Measurements from ENCODE around the gene HIGD1B. TPM values are rescaled to one million over a fixed set of nuclear protein-coding genes. Genes with fewer than 3 reads are reported as not detected.
A peak's percentile ranks its signal among the peaks of the same experiment; 100 is the strongest.

The HIGD1B gene
- total and polyA plus RNA-seq, 2 donors (not counting 3 experiments of a cell fraction or from before 2014, with no cell fraction given), result not detected

DNA sequence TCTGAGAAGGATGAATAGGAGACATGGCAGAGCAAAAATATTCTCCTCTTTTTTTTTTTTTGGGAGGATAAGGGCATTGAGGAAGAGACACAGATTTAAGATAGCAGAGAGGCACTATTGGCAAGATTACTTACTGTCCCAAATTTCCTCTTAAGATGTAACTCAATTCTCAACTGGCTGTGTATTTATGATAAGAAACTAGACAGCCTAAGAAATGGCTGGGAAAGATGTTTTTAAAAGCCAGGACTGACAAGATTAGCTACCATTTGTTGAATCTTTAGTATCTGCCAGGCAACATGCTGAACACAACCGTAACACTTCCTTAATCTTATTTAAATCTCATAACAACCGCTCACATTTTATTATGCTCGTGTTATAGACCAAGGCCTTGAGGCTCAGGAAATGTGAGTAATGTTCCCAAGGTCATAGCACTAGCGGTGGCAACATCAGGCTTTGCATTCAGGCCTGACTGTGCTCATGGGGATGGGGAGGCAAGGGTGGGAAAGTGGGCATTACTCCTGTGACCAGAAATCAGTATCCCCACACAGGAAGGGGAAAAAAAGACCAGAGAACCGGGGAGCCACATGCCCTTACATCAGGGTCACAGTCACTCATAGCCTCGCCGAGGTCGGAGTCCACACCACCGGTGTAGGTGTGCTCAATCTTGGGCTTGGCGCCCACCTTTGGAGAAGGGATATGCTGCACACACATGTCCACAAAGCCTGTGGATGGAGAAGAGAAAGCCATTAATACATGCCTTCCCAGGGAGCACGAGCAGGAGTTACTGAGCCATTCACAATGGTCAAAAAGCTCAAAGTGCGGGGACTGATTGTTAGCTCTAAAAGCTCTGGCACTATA, 15.6 kb downstream of the HIGD1B start:
- CTCF ChIA-PET, result interaction anchor here (1.0 to 16.1 kb wide), 10 partner anchors 10 to 126 kb away, joined by 3 to 368 read pairs (median 4); no protein-coding TSS in a partner anchor
- no peaks in the 10 kb centered on the region for H4K20me1 ChIP-seq (replicated peaks; ENCODE audit: control insufficient read depth, extremely low read depth, insufficient read depth, low read length)
- peaks cover 14% of the 10 kb centered on the region for H3K4me1 ChIP-seq (ENCODE audit: control insufficient read depth, extremely low read depth, insufficient read depth, low read length)
- no peaks in the 10 kb centered on the region for H3K27me3 ChIP-seq (ENCODE audit: control insufficient read depth in 2 of 2, insufficient read depth in 2 of 2, low read length in 2 of 2)
- no peaks in the 10 kb centered on the region for H3K79me2 ChIP-seq (ENCODE audit: control insufficient read depth, insufficient read depth, low read length)
- no peak overlapping the region for H3K9ac ChIP-seq (replicated peaks; ENCODE audit: extremely low read depth, insufficient read depth, low read length)
- TF ChIP-seq, protein P1, sequence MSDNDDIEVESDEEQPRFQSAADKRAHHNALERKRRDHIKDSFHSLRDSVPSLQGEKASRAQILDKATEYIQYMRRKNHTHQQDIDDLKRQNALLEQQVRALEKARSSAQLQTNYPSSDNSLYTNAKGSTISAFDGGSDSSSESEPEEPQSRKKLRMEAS (IDR thresholded peaks at IDR 0.05; ENCODE audit: insufficient read depth, insufficient read length), result no peak
- TF ChIP-seq GATA2 (IDR thresholded peaks at IDR 0.05; ENCODE audit: insufficient read depth, insufficient read length, low read depth, low read length) (peak; percentile 21), JUN (IDR thresholded peaks at IDR 0.05; ENCODE audit: borderline replicate concordance, insufficient read depth, insufficient read length, low read depth) (peak; percentile 52), CTCF (IDR thresholded peaks at IDR 0.05; ENCODE audit: extremely low read depth in 1 of 2, insufficient read depth in 1 of 2, low read depth in 1 of 2, low read length in 2 of 2) (no peak), FOS (IDR thresholded peaks at IDR 0.05; ENCODE audit: borderline replicate concordance, insufficient read depth, low read length) (no peak), POLR2A (IDR thresholded peaks at IDR 0.05; ENCODE audit: low read depth, low read length) (no peak), POLR2AphosphoS5 (IDR thresholded peaks at IDR 0.05; ENCODE audit: insufficient read depth, low read depth, low read length) (no peak), EZH2 (IDR thresholded peaks at IDR 0.05; ENCODE audit: borderline replicate concordance, low read depth, low read length, severe bottlenecking) (no peak), MYC (IDR thresholded peaks at IDR 0.05; ENCODE audit: low read depth, low read length) (no peak)
- BruUV-seq (replicated peaks), result no TSS peak
- H3K9me1 ChIP-seq (replicated peaks; ENCODE audit: control insufficient read depth, extremely low read depth, insufficient read depth, low read length), result no peaks in the 10 kb centered on the region
- peaks cover 21 to 36% of the 10 kb centered on the region in 2 experiments for H3K36me3 ChIP-seq (ENCODE audit: control insufficient read depth in 2 of 2, extremely low read depth in 1 of 2, insufficient read depth in 2 of 2, low read length in 2 of 2)
- no peak overlapping the region for H2AFZ ChIP-seq (ENCODE audit: low read depth, low read length)
- no peaks in the 10 kb centered on the region for H3K9me3 ChIP-seq (replicated peaks; ENCODE audit: control insufficient read depth, insufficient read depth, low read length)
- DNase-seq (ENCODE audit: low read depth, low spot score) (peak; percentile 86), FAIRE-seq (peak; percentile 64)
- intact Hi-C loops (cut with micrococcal nuclease), result no loop called here
- no peak overlapping the region for H3K4me2 ChIP-seq (ENCODE audit: insufficient read depth, low read length)
- POLR2A ChIA-PET, result interaction anchor here (0.7 kb wide), 1 partner anchor 9 kb away, joined by 4 read pairs; no protein-coding TSS in a partner anchor
- no peak overlapping the region for H3K4me3 ChIP-seq (replicated peaks in 1 of 3; ENCODE audit: insufficient read depth in 1 of 3, low read depth in 1 of 3, low read length in 3 of 3)
- dilution Hi-C loops (cut with MboI; ENCODE audit: extremely low pct_ligation_motif_present, low sequenced_read_pairs), result loop anchor here (25.0 kb wide), 1 partner anchor 101 kb away; the partner anchor contains the start of gene ADAM11
- peak overlapping the region; percentile 15 for H3K27ac ChIP-seq (ENCODE audit: insufficient read depth, low read depth, low read length)
